ES-I3 (cell line): Measurements from ENCODE around the gene BMERB1.

Source experiments
- H3K36me3 ChIP-seq: 2 replicates; pipeline ENCODE4 v1.6.1; 2013; ENCODE audit warnings: mild to moderate bottlenecking, low read length, control low read depth, moderate library complexity; ENCODE audit not compliant: insufficient read depth
- H3K4me1 ChIP-seq: 2 replicates; pipeline ENCODE4 v1.6.1; 2013; ENCODE audit warnings: mild to moderate bottlenecking, control low read depth, low read length; ENCODE audit not compliant: insufficient read depth
- H3K9ac ChIP-seq: 2 replicates; pipeline ENCODE4 v1.6.1; 2013; ENCODE audit warnings: low read depth, mild to moderate bottlenecking, low read length, moderate library complexity
- H3K9me3 ChIP-seq: 2 replicates; pipeline ENCODE4 v1.6.1; 2013; ENCODE audit warnings: mild to moderate bottlenecking, low read length, moderate library complexity; ENCODE audit not compliant: control insufficient read depth, insufficient read depth

BMERB1 gene

GRCh38 chr16:15509593-15510535 is 75.5 kb downstream of the BMERB1 start:
- Histone ChIP-seq H3K9ac (no peak overlapping the region), H3K4me1 (peaks cover 12% of the 10 kb centered on the region), H3K36me3 (no peaks in the 10 kb centered on the region; the same call in 1 of the 2 replicates), H3K9me3 (no peaks in the 10 kb centered on the region)

- Histone ChIP-seq H3K4me1 (peaks cover 12% of the 10 kb centered on the region), H3K9ac (no peak overlapping the region)
These were observed 76.6 kb downstream of the BMERB1 start for GRCh38 chr16:15510992-15511391.

GRCh38 chr16:15511759-15512487 is 77.5 kb downstream of the BMERB1 start:
- H3K4me1 ChIP-seq: peaks cover 12% of the 10 kb centered on the region
- no peaks in the 10 kb centered on the region; the same call in 1 of the 2 replicates for H3K36me3 ChIP-seq
- no peaks in the 10 kb centered on the region for H3K9me3 ChIP-seq
- H3K9ac ChIP-seq: no peak overlapping the region

More at GRCh38 chr16:15510992-15511391, 76.6 kb downstream of the BMERB1 start:
- no peaks in the 10 kb centered on the region; the same call in 1 of the 2 replicates for H3K36me3 ChIP-seq
- no peaks in the 10 kb centered on the region for H3K9me3 ChIP-seq

GRCh38 chr16:15513156-15513555 is 78.8 kb downstream of the BMERB1 start:
- no peaks in the 10 kb centered on the region; the same call in 1 of the 2 replicates for H3K36me3 ChIP-seq
- H3K9ac ChIP-seq: no peak overlapping the region
- no peaks in the 10 kb centered on the region for H3K9me3 ChIP-seq
- peaks cover 12% of the 10 kb centered on the region for H3K4me1 ChIP-seq

GRCh38 chr16:15515992-15516391 is 81.6 kb downstream of the BMERB1 start:
- Histone ChIP-seq H3K4me1 (peaks cover 4% of the 10 kb centered on the region; the same call in 1 of the 2 replicates), H3K9me3 (no peaks in the 10 kb centered on the region), H3K36me3 (no peaks in the 10 kb centered on the region; the same call in 1 of the 2 replicates), H3K9ac (no peak overlapping the region)

GRCh38 chr16:15516609-15517008 is 82.2 kb downstream of the BMERB1 start:
- Histone ChIP-seq H3K4me1 (peaks cover 4% of the 10 kb centered on the region; the same call in 1 of the 2 replicates), H3K36me3 (no peaks in the 10 kb centered on the region; the same call in 1 of the 2 replicates), H3K9me3 (no peaks in the 10 kb centered on the region), H3K9ac (no peak overlapping the region)

- no peak overlapping the region for H3K9ac ChIP-seq
- H3K36me3 ChIP-seq: no peaks in the 10 kb centered on the region; the same call in 1 of the 2 replicates
- H3K4me1 ChIP-seq: peaks cover 4% of the 10 kb centered on the region; the same call in 1 of the 2 replicates
- H3K9me3 ChIP-seq: no peaks in the 10 kb centered on the region
These were observed 83.5 kb downstream of the BMERB1 start for GRCh38 chr16:15517743-15518377.

- Histone ChIP-seq H3K4me1 (peaks cover 4% of the 10 kb centered on the region; the same call in 1 of the 2 replicates), H3K36me3 (no peaks in the 10 kb centered on the region; the same call in 1 of the 2 replicates)
These were observed 84.3 kb downstream of the BMERB1 start for GRCh38 chr16:15518381-15519351.

GRCh38 chr16:15519790-15520189 is 85.4 kb downstream of the BMERB1 start:
- Histone ChIP-seq H3K4me1 (peaks cover 4% of the 10 kb centered on the region; the same call in 1 of the 2 replicates), H3K36me3 (no peaks in the 10 kb centered on the region; the same call in 1 of the 2 replicates), H3K9ac (no peak overlapping the region), H3K9me3 (no peaks in the 10 kb centered on the region)

More at GRCh38 chr16:15518381-15519351, 84.3 kb downstream of the BMERB1 start:
- H3K9me3 ChIP-seq: no peaks in the 10 kb centered on the region
- no peak overlapping the region for H3K9ac ChIP-seq

- H3K9me3 ChIP-seq: no peaks in the 10 kb centered on the region
- no peak overlapping the region for H3K9ac ChIP-seq
- no peaks in the 10 kb centered on the region for H3K36me3 ChIP-seq
- peaks cover 4% of the 10 kb centered on the region; the same call in 1 of the 2 replicates for H3K4me1 ChIP-seq
These were observed 87.0 kb downstream of the BMERB1 start for GRCh38 chr16:15521390-15521757.

GRCh38 chr16:15521758-15522509 is 87.5 kb downstream of the BMERB1 start:
- Histone ChIP-seq H3K36me3 (no peaks in the 10 kb centered on the region), H3K4me1 (peaks cover 4% of the 10 kb centered on the region; the same call in 1 of the 2 replicates), H3K9ac (no peak overlapping the region), H3K9me3 (no peaks in the 10 kb centered on the region)

GRCh38 chr16:15523092-15523541 is 88.7 kb downstream of the BMERB1 start:
- peaks cover 4% of the 10 kb centered on the region; the same call in 1 of the 2 replicates for H3K4me1 ChIP-seq
- H3K36me3 ChIP-seq: no peaks in the 10 kb centered on the region
- no peak overlapping the region for H3K9ac ChIP-seq
- H3K9me3 ChIP-seq: no peaks in the 10 kb centered on the region
